ENCODE measurements around the gene UBASH3B.
"Not testable (repeated sequence)": the region's sequence is repeated elsewhere in the genome, so short reads cannot be mapped to it uniquely, and the experiment has no call there.

Gene UBASH3B, protein sequence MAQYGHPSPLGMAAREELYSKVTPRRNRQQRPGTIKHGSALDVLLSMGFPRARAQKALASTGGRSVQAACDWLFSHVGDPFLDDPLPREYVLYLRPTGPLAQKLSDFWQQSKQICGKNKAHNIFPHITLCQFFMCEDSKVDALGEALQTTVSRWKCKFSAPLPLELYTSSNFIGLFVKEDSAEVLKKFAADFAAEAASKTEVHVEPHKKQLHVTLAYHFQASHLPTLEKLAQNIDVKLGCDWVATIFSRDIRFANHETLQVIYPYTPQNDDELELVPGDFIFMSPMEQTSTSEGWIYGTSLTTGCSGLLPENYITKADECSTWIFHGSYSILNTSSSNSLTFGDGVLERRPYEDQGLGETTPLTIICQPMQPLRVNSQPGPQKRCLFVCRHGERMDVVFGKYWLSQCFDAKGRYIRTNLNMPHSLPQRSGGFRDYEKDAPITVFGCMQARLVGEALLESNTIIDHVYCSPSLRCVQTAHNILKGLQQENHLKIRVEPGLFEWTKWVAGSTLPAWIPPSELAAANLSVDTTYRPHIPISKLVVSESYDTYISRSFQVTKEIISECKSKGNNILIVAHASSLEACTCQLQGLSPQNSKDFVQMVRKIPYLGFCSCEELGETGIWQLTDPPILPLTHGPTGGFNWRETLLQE

DNA sequence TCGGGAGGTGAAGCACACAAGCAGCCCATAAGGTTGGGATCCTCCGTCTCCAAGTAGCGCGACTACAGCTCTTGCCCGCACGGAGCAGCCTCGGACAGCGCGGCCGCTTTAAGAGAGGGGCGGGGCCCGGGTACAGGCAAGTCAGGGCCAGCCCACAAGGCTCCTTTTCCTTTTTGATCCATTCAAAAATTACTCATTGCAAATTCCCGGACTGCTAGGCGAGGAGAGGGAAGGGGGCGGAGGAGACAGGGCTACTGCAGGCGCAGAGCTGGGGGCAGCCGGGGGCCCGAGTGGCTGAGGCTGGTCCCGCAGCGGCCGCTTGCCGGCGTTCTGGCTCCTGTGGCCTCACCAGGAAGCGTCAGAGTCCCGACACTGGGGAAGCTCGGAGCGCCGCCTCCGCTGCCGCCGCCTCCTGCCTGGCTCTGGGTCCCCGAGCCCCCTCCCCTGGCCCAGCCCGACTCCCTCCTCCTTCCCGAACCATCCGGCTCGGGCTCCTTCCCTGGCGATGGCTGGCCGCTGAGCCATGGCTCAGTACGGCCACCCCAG, at the start of gene UBASH3B:
TSS of gene UBASH3B (plus strand) at position 196 of the 546 bp plus-strand sequence. CDS start at position 524, 328 bp downstream.
- TF ChIP-seq, protein P1, sequence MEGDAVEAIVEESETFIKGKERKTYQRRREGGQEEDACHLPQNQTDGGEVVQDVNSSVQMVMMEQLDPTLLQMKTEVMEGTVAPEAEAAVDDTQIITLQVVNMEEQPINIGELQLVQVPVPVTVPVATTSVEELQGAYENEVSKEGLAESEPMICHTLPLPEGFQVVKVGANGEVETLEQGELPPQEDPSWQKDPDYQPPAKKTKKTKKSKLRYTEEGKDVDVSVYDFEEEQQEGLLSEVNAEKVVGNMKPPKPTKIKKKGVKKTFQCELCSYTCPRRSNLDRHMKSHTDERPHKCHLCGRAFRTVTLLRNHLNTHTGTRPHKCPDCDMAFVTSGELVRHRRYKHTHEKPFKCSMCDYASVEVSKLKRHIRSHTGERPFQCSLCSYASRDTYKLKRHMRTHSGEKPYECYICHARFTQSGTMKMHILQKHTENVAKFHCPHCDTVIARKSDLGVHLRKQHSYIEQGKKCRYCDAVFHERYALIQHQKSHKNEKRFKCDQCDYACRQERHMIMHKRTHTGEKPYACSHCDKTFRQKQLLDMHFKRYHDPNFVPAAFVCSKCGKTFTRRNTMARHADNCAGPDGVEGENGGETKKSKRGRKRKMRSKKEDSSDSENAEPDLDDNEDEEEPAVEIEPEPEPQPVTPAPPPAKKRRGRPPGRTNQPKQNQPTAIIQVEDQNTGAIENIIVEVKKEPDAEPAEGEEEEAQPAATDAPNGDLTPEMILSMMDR (IDR thresholded peaks at IDR 0.05): no peak; the same call in 1 of the 2 replicates
- no peak for TF ChIP-seq ZFX (IDR thresholded peaks at IDR 0.05; ENCODE audit: borderline replicate concordance)
- no peak within 1 kb of the TSS for H3K27ac ChIP-seq

DNA sequence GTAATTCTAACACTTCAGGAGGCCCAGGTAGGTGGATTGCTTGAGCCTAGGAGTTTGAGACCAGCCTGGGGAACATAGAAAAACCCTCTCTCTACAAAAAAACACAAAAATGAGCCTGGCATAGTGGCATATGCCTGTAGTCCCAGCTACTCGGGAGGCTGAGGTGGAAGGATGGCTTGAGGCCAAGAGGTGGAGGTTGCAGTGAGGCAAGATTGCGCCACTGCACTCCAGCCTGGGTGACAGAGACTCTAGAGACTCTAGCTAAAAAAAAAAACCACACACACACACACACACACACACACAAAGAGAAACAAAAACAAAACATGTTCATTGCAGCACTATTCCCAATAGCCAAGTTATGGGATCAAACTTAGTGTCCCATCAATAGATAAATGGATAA, 48.4 kb upstream of the UBASH3B start:
- not testable (repeated sequence) for H3K27ac ChIP-seq

DNA sequence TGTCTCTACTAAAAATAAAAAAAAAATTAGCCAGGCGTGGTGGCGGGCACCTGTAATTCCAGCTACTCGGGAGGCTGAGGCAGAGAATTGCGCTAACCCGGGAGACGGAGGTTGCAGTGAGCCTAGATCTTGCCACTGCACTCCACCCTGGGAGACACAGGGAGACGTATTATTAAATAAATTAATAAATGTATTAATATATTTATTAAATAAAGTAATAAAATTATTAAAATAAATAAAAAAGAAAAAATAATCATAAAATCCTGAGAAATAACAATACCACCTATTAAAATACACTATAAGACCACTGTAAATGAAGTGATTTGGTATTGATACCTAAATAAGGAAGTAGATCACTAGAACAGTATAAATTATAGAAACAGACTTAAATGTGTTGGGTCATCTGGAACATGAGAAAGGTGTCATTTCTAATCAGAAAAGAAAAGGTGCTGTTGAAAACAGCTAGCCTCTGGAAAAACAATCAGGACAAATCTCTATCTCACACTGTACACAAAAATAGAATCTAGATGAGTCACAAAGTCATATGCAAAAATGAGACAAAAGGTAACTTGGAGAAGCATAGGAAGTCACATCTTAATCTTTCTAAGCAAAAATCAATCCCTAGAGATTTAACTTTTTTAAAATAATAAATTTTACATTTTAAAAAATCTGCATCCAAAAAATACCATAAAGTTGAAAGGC, 43.2 kb upstream of the UBASH3B start:
- no peak overlapping the region for H3K27ac ChIP-seq
- no peak for TF ChIP-seq ZFX (IDR thresholded peaks at IDR 0.05; ENCODE audit: borderline replicate concordance)
- TF ChIP-seq, protein P1 (IDR thresholded peaks at IDR 0.05): no peak

DNA sequence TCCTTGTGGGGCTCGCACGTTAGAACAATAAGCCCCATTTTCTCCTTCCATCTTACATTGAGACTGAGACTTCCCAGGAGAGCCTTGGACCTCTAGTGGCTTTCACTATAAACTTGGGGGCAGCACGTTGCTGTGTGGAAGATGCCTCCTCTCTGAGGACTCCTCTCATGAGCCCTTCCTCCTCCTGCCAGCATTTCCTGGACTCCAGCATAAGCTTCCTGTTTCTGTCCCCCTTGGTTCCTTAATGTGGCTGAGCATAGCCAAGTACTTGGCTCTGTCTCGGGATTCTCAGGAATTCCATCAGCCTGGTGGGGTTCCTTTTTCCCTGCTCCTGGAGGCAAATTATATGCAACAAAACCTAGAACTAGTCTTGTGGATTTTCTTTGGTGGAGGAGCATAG, 38.8 kb upstream of the UBASH3B start:
- no peak overlapping the region for H3K27ac ChIP-seq
- no peak for TF ChIP-seq ZFX (IDR thresholded peaks at IDR 0.05; ENCODE audit: borderline replicate concordance)
- TF ChIP-seq, protein P1 (IDR thresholded peaks at IDR 0.05): no peak

DNA sequence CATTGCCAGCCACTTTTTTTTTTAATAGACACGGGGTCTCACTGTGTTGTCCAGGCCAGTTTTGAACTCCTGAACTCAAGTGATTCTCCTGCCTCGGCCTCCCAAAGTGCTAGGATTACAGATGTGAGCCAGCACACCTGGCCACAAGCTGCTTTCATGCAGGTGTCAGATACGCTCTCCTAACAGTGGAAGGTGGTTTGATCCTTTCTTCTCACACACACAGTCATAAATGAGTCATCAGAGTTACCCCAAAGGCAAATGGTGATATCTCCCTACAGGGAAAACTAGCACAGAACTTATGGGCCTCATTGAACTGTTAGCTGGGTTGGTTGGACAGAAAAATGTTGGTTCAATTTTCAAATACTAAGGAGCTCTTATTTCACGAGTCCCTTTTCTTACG, 38.2 kb upstream of the UBASH3B start:
- TF ChIP-seq, protein P1 (IDR thresholded peaks at IDR 0.05): no peak

DNA sequence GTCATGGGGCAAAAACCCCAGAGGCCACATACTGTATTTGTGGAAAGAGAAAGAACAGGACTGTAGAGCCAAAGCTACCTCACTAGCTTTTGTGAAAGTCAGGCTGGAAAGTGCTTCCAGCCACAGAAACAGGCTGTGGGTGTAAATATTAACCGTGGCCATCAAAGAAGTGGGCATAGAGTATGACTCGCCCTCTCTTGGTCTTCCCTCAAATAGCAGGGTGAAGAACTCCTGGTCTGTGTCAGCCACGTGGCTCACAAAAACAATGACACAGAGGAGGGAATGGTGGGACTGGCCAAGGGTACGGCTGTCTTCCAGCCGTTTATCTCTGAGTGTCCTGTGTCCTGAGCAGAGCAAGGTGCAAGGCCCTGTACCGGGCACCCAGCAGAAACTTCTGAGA, 37.6 kb upstream of the UBASH3B start:
- H3K27ac ChIP-seq: no peak overlapping the region
- TF ChIP-seq, protein P1 (IDR thresholded peaks at IDR 0.05): no peak
- TF ChIP-seq ZFX (IDR thresholded peaks at IDR 0.05; ENCODE audit: borderline replicate concordance): no peak

More for the DNA sequence above, 38.2 kb upstream of the UBASH3B start:
- H3K27ac ChIP-seq: no peak overlapping the region

DNA sequence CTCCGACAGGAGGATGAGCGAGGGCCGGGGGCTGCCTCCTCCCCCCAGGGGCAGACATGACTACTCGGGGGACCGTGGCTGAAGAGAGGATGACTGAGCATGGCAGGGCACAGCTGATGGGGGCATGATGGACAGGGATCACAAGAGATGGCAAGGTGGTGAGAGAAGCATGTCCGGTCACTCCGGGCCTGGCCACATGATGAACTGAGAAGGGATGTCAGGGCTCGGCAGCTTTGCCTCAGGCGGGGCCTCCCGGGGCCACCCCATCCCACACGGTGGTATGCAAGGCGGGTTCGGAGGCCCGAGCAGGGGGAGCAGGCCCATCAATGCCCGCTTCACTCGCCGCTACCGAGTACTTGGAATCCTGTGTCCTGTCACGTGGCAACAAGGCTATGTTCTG, 36.6 kb upstream of the UBASH3B start:
- no peak overlapping the region for H3K27ac ChIP-seq
- TF ChIP-seq, protein P1 (IDR thresholded peaks at IDR 0.05): no peak
- no peak for TF ChIP-seq ZFX (IDR thresholded peaks at IDR 0.05; ENCODE audit: borderline replicate concordance)
